Endometrial microvascular endothelial cells (primary cell): Measurements from ENCODE around the gene FLNC. TPM values are rescaled to one million over a fixed set of nuclear protein-coding genes. Genes with fewer than 3 reads are reported as not detected.

Experiments
- in situ Hi-C: cut with HindIII; loops from 2 replicates; pipeline ENCODE4 v1.10.0; 2017; ENCODE audit warnings: low sequenced_read_pairs, low pct_unique_long_range_greater_than_20kb; ENCODE audit errors: inconsistent ontology term
- total RNA-seq: library from RNA; depleted of rRNA; stranded (reverse); fragments of >200 nt; gene quantifications from one replicate; pipeline ENCODE4 v1.2.3, GENCODE V29; 2015; ENCODE audit errors: inconsistent ontology term

The FLNC gene
- total RNA-seq, 1 donor from 2014 or later = 155 TPM

GRCh38 chr7:128799451-128799850 lies 30.8 kb upstream of the FLNC start:
- in situ Hi-C loops = no loop called here

- in situ Hi-C loops = no loop called here
These were observed 29.6 kb upstream of the FLNC start for GRCh38 chr7:128800567-128800966.

GRCh38 chr7:128801003-128801402 lies 29.2 kb upstream of the FLNC start:
- in situ Hi-C loops = no loop called here

- in situ Hi-C loops = no loop called here
These were observed 28.4 kb upstream of the FLNC start for GRCh38 chr7:128801667-128802418.

DNA sequence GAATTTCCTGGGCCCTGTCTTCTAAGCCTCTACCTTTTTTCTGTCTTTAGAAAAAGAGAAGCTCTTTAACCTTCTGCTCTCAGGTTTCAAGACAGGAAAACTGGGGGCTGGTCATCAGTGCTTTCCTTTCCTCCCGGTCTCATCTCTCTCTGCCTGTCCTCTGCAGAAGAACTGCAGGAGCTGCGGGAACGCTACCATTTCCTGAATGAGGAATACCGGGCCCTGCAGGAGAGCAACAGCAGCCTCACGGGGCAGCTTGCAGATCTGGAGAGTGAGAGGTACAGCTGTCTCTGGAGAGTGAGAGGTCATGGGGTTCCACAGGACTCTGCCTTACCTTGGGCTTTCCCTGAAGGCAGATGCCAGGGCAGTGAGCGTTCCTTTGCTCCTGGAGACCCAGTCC lies 25.7 kb upstream of the FLNC start:
- in situ Hi-C loops = no loop called here

GRCh38 chr7:128805225-128805624 lies 25.0 kb upstream of the FLNC start:
- in situ Hi-C loops = no loop called here

DNA sequence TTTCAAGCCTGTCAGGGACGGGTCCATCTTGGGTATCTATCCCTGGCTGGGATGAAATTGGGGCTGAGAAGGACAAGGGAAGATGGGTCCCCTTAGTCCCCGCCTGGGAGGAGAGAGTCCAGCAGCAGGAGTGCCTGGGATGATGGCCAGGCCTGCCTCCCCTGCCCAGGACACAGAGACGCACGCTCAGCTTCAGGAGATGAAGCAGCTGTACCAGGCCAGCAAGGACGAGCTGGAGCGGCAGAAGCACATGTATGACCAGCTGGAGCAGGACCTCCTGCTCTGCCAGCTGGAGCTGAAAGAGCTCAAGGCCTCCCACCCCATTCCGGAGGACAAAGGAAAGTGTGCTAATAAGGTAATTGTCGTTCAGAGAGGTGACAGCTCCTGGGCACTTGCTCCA lies 23.0 kb upstream of the FLNC start:
- in situ Hi-C loops = no loop called here

- in situ Hi-C loops = no loop called here
These were observed 20.8 kb upstream of the FLNC start for GRCh38 chr7:128809363-128809762.

DNA sequence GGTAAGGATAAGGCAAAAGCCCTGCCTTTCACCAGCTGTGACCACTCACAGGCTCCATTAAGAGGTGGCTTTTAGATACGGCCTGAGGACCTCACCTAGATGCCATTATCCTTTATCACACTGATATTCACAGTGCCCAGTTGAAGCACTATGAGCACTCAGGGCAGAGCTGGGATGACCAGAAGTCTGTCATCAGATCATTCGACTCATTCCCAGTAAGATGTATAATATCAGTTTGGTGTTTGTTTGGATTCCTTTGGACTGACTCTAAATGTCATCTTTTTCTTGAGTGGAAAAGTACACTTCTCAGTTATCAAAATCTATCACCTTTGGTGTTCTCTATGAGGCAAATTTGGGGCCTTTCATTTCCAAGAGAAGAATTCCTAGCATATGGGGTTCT lies 19.7 kb upstream of the FLNC start:
- in situ Hi-C loops = no loop called here

- in situ Hi-C loops = no loop called here
These were observed 19.2 kb upstream of the FLNC start for GRCh38 chr7:128810997-128811396.

GRCh38 chr7:128811631-128812430 lies 18.4 kb upstream of the FLNC start:
- in situ Hi-C loops = no loop called here

- in situ Hi-C loops = no loop called here
These were observed 17.6 kb upstream of the FLNC start for GRCh38 chr7:128812514-128813168.

- in situ Hi-C loops = no loop called here
These were observed 15.7 kb upstream of the FLNC start for GRCh38 chr7:128814499-128814898.

DNA sequence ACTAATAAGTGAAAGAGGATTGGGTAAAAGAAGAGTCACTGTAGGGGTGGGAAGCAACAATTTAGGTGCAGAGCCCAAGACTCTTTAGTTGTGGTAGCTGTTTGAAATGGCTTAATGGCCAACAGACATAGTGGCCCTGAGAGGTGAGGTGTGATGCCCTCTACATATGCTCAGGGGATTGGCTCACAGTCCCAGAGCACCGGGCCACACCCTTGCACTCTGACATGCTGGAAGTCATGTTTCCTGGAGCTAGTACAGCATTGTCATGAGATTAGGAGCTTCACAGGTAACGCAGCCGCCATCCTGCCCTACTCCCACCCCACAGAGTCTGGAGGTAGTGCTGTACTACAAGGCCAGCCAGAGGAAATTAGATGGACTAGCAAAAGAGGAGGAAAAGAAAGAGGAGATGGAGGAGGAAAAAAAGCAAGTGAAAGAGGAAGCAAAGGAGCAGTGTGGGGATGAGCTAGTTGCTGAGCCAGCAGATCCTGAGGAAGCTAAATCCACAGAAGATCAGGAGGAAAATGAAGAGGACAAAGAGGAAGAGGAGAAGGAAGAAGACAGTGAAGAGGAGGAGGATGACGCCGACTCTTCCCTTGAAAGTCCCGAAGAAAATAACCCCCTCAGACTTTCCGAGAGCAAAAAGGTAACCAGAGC lies 14.8 kb upstream of the FLNC start:
- in situ Hi-C loops = no loop called here

DNA sequence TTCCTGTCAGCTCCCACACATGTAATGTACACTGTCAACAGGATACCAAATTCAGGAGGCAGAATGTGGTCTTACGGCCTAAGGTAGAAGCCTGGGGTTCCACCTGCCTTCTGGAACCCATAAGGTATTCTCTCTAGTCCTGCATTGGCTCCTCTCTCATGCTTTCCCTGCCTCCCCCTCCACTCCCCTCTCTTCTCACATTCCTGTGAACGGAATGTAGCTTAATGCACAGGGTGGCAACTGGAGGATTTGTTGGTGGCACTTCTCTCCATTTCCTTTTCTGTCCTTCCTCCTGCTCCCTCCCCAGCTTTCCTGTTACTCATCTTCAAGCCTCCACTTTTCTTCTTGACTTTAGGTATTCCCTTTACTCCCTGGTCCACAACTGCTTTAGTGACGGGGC lies 11.5 kb upstream of the FLNC start:
- in situ Hi-C loops = no loop called here

DNA sequence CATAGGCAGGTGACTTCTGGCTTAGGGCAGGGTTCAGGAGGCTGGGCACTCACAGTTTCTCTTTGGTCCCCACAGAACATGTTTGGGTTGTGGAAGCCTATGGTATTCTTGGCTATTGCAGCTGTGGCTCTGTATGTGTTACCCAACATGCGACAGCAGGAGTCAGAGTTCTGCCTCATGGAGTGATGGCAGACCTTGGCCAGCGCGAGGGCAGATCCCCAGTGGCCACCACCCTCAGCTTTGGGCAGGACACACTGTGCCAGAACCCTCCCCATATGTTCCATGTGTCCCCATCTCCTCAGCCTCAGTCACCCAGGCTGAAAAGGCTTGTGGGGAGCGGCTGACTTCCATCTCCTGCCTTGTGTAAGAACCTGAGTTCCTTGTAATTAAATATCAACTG lies 8.5 kb upstream of the FLNC start:
- in situ Hi-C loops = no loop called here

GRCh38 chr7:128826512-128826911 lies 3.7 kb upstream of the FLNC start:
- in situ Hi-C loops = no loop called here

DNA sequence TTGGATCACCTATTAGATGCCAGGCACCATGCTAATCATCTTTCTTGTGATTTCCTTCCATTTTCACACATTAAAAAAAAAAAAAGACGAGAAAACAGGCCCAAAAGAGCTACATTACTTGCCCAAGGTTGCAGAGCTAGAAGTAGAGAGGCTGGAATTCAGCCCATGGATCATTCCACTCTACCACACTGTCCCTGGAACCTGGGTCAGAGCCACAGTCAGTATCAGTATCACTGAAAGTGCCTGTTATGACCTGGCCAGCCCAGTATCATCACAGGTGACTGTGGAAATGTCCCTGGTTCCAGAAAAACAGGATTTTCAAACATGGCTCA lies 3.3 kb upstream of the FLNC start:
- in situ Hi-C loops = no loop called here

DNA sequence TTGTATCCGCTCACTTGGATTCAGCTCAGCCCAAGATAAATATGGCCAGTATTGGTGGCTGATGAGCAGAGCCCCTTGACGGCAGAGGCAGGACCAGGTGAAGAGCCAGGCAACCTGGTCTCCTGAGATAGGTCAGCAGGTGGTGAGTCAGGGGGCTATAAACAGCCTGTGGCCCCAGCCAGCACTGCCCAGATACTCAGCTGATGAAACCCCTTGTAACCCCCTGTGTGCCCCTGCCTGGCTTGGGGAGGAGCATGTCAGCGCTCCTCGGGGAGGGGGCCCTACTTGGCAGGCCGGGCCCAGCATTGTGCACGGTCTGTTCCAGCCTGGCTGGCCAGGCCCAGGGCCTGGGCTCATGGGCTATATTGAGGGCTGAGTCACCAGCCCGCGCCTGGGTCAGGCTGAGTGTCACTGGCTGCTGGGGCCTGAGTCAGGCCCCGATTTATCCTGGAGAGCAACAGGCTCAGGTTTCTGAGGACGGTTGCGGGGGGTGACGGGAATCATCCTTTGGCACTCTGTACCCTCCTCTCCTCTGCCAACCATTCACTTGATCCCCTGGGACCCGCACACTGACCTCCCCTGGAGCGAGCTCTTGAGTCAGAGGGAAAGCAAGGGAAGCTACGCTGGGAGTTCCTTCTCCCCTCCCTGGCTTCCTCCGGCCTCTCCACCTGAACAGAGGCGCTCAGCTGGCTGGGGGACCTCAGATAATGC lies 2.8 kb upstream of the FLNC start:
- in situ Hi-C loops = no loop called here
